ENCODE results near the gene PELI2. TPM values are rescaled to one million over a fixed set of nuclear protein-coding genes. Genes with fewer than 3 reads are reported as not detected.

PELI2 gene
- polyA plus RNA-seq, 1 donor (not counting 4 experiments of a cell fraction or from before 2014, with no cell fraction given), result not detected

DNA sequence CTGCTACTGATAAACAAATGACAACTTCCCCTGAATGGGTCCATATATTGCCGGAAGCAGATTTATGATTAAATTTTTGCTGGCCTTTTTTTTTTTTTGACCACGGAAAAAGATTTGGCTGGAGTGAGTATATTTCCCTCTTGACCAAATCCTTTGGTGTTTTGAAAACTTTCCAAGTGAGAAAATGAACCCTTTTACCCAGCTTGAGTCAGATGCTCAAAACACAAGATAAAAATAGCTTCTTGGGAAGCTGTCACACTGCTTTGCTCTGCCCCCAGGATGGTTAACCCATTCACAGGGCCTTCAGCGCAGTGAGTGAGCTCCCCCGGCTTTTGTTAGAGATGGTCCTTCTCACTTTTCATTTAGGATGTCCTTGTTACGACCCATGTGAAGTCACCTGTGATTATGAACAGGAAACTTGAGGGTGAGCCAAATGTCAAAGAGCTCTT, 224.3 kb downstream of the PELI2 start:
- no peak for FAIRE-seq
- Histone ChIP-seq H3K9ac (ENCODE audit: control insufficient read depth, extremely low read depth, insufficient read depth, low read length) (no peak overlapping the region), H3K27ac (ENCODE audit: control insufficient read depth, insufficient read depth, low read length) (no peak overlapping the region)

DNA sequence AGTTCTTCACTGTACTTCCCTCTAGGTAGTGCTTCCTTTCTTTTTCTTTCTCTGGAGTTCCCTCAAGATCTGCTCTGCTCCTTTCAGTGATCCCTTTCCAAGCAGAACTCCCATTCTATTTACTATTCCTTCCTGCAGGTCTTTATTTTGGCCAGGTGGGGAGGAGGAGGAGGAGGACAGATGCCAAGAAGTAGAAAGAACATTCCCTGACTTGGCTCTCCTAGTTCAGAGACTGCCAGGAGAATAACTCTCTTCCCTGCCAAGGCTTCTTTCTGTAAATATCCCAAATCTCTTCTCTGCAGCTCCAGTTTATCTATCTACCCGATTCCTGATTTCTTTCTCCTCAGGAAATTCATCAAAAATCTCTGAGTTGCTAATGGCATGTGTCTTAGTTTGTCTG, 231.7 kb downstream of the PELI2 start:
- H4K20me1 ChIP-seq (ENCODE audit: control insufficient read depth, extremely low read depth, insufficient read depth, low read length), result no peaks in the 10 kb centered on the region
- dilution Hi-C loops (cut with MboI; ENCODE audit: extremely low pct_ligation_motif_present, low sequenced_read_pairs), result no loop called here
- H2AFZ ChIP-seq (ENCODE audit: control insufficient read depth, low read length), result no peak overlapping the region
- H3K9ac ChIP-seq (ENCODE audit: control insufficient read depth, extremely low read depth, insufficient read depth, low read length), result no peak overlapping the region
- no peaks in the 10 kb centered on the region for H3K79me2 ChIP-seq (ENCODE audit: control insufficient read depth, insufficient read depth, low read length)
- no peak for TF ChIP-seq EZH2 (IDR thresholded peaks at IDR 0.05; ENCODE audit: low read length)
- TF ChIP-seq, protein P1, sequence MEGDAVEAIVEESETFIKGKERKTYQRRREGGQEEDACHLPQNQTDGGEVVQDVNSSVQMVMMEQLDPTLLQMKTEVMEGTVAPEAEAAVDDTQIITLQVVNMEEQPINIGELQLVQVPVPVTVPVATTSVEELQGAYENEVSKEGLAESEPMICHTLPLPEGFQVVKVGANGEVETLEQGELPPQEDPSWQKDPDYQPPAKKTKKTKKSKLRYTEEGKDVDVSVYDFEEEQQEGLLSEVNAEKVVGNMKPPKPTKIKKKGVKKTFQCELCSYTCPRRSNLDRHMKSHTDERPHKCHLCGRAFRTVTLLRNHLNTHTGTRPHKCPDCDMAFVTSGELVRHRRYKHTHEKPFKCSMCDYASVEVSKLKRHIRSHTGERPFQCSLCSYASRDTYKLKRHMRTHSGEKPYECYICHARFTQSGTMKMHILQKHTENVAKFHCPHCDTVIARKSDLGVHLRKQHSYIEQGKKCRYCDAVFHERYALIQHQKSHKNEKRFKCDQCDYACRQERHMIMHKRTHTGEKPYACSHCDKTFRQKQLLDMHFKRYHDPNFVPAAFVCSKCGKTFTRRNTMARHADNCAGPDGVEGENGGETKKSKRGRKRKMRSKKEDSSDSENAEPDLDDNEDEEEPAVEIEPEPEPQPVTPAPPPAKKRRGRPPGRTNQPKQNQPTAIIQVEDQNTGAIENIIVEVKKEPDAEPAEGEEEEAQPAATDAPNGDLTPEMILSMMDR (optimal IDR thresholded peaks at IDR 0.05 in 1 of 3, IDR thresholded peaks at IDR 0.05 in 1 of 3, conservative IDR thresholded peaks at IDR 0.05 in 1 of 3; ENCODE audit: extremely low read depth in 1 of 3, insufficient read depth in 2 of 3, low read length in 3 of 3), result no peak
- H3K4me2 ChIP-seq (ENCODE audit: control insufficient read depth, extremely low read depth, insufficient read depth, low read depth, low read length), result no peak overlapping the region
- no peaks in the 10 kb centered on the region for H3K9me1 ChIP-seq (ENCODE audit: control insufficient read depth, extremely low read depth, insufficient read depth, low read length)
- H3K4me1 ChIP-seq (ENCODE audit: control insufficient read depth, extremely low read depth, insufficient read depth, low read length), result no peaks in the 10 kb centered on the region
- DNase-seq (ENCODE audit: low read depth, low spot score) (no peak), FAIRE-seq (no peak)
- H3K9me3 ChIP-seq (ENCODE audit: control insufficient read depth, low read depth, low read length), result no peaks in the 10 kb centered on the region
- no peaks in the 10 kb centered on the region for H3K27me3 ChIP-seq (ENCODE audit: control insufficient read depth, extremely low read depth, insufficient read depth, low read length)
- H3K36me3 ChIP-seq (ENCODE audit: control insufficient read depth in 2 of 2, extremely low read depth in 1 of 2, insufficient read depth in 2 of 2, low read length in 2 of 2), result no peaks in the 10 kb centered on the region
- H3K4me3 ChIP-seq (ENCODE audit: control insufficient read depth in 2 of 3, extremely low read depth in 1 of 3, insufficient read depth in 2 of 3, low read depth in 1 of 3, low read length in 3 of 3), result no peak overlapping the region
- H3K27ac ChIP-seq (ENCODE audit: control insufficient read depth, insufficient read depth, low read length), result no peak overlapping the region

More for the DNA sequence above, 224.3 kb downstream of the PELI2 start:
- H4K20me1 ChIP-seq (ENCODE audit: control insufficient read depth, extremely low read depth, insufficient read depth, low read length), result no peaks in the 10 kb centered on the region
- no peak overlapping the region for H3K4me2 ChIP-seq (ENCODE audit: control insufficient read depth, extremely low read depth, insufficient read depth, low read depth, low read length)
- H2AFZ ChIP-seq (ENCODE audit: control insufficient read depth, low read length), result no peak overlapping the region
- DNase-seq (ENCODE audit: low read depth, low spot score), result no peak
- no peaks in the 10 kb centered on the region for H3K36me3 ChIP-seq (ENCODE audit: control insufficient read depth in 2 of 2, extremely low read depth in 1 of 2, insufficient read depth in 2 of 2, low read length in 2 of 2)
- H3K79me2 ChIP-seq (ENCODE audit: control insufficient read depth, insufficient read depth, low read length), result no peaks in the 10 kb centered on the region
- H3K4me1 ChIP-seq (ENCODE audit: control insufficient read depth, extremely low read depth, insufficient read depth, low read length), result no peaks in the 10 kb centered on the region
- H3K9me1 ChIP-seq (ENCODE audit: control insufficient read depth, extremely low read depth, insufficient read depth, low read length), result no peaks in the 10 kb centered on the region
- H3K9me3 ChIP-seq (ENCODE audit: control insufficient read depth, low read depth, low read length), result no peaks in the 10 kb centered on the region
- dilution Hi-C loops (cut with MboI; ENCODE audit: extremely low pct_ligation_motif_present, low sequenced_read_pairs), result no loop called here
- TF ChIP-seq, protein P1 (optimal IDR thresholded peaks at IDR 0.05 in 1 of 3, IDR thresholded peaks at IDR 0.05 in 1 of 3, conservative IDR thresholded peaks at IDR 0.05 in 1 of 3; ENCODE audit: extremely low read depth in 1 of 3, insufficient read depth in 2 of 3, low read length in 3 of 3), result no peak
- TF ChIP-seq EZH2 (IDR thresholded peaks at IDR 0.05; ENCODE audit: low read length), result no peak
- no peak overlapping the region for H3K4me3 ChIP-seq (ENCODE audit: control insufficient read depth in 2 of 3, extremely low read depth in 1 of 3, insufficient read depth in 2 of 3, low read depth in 1 of 3, low read length in 3 of 3)
- H3K27me3 ChIP-seq (ENCODE audit: control insufficient read depth, extremely low read depth, insufficient read depth, low read length), result no peaks in the 10 kb centered on the region

Measured in keratinocyte (primary cell).